Esophagus squamous epithelium (tissue), 5 donors: ENCODE data around the gene POLR3GL. TPM values are rescaled to one million over a fixed set of nuclear protein-coding genes. Genes with fewer than 3 reads are reported as not detected.
"Not testable (repeated sequence)": the region's sequence is repeated elsewhere in the genome, so short reads cannot be mapped to it uniquely, and the experiment has no call there.

ENCODE experiments used
- DNase-seq: peaks from one replicate; lab custom pipeline; 2025; lab: John Stamatoyannopoulos, UW
- H3K27ac ChIP-seq, 4 donors: fragments of 200-600 bp; sonication (generic); one replicate each; pipeline ENCODE4 v1.5.1; 2016 to 2019; ENCODE audit warnings: mild to moderate bottlenecking in 1 of 4
- H3K27me3 ChIP-seq, 4 donors: fragments of 200-600 bp; sonication (generic); 1 replicate in 3 of 4; 2 replicates in 1 of 4; pipeline versions ENCODE4 v1.5.1 to v1.6.0; 2017 to 2021; ENCODE audit warnings: antibody characterized with exemption in 1 of 4
- H3K36me3 ChIP-seq, 3 donors: fragments of 200-600 bp; sonication (generic); one replicate each; pipeline ENCODE4 v1.5.1; 2016 to 2019
- H3K4me1 ChIP-seq, 3 donors: fragments of 200-600 bp; sonication (generic); one replicate each; pipeline ENCODE4 v1.5.1; 2017 to 2019
- H3K4me3 ChIP-seq, 4 donors: fragments of 200-600 bp; sonication (generic); 1 replicate in 3 of 4; 2 replicates in 1 of 4; pipeline ENCODE4 v1.5.1; 2016 to 2019; ENCODE audit warnings: mild to moderate bottlenecking in 2 of 4, moderate library complexity in 1 of 4
- H3K9me3 ChIP-seq, 3 donors: fragments of 200-600 bp; sonication (generic); one replicate each; pipeline ENCODE4 v1.5.1; 2016 to 2019
- CTCF ChIP-seq, 6 experiments: fragments of 450-650 bp in 4 of 6; fragments of 200-600 bp in 2 of 6; sonication (generic) in 2 of 6; IDR thresholded peaks; one replicate each; pipeline ENCODE4 v1.5.1; 2016 to 2019; ENCODE audit warnings: antibody characterized with exemption in 6 of 6, mild to moderate bottlenecking in 4 of 6, moderate library complexity in 4 of 6
- POLR2A ChIP-seq, 4 donors: fragments of 450-650 bp; IDR thresholded peaks; one replicate each; pipeline ENCODE4 v1.6.1; 2017; ENCODE audit warnings: antibody characterized with exemption in 4 of 4, mild to moderate bottlenecking in 4 of 4, moderate library complexity in 3 of 4
- WGBS, 2 donors: methylation state at CpG; one replicate each; pipeline ENCODE4 v1.1.5; 2018; 5-methylcytosine and 5-hydroxymethylcytosine counted together
- intact Hi-C: fragments of 100-400 bp; cut with DNase I; formaldehyde crosslinking; loops from one replicate; pipeline ENCODE4 v1.15.0; 2022
- total RNA-seq, 4 donors: library from RNA; depleted of rRNA; stranded (reverse); fragments of >200 nt; gene quantifications; one replicate each; pipeline ENCODE4 v1.1.0, GENCODE V29; 2016
- donor health status: DM: yes; HTN: yes; CAD: no.

Gene POLR3GL
- total RNA-seq, 4 donors from 2014 or later = 2.9 to 15.9 (median 9.8) TPM

GRCh38 chr1:145918992-145919939, 45.2 kb upstream of the POLR3GL start:
- Histone ChIP-seq H3K27me3 (no peaks in the 10 kb centered on the region), H3K4me1 (peaks cover 12 to 34% (median 20%) of the 10 kb centered on the region in 3 donors), H3K36me3 (peaks cover 0 to 59% (median 8%) of the 10 kb centered on the region in 3 donors), H3K4me3 (peak overlapping the region; percentile 52 to 91 (median 85)), H3K27ac (peak overlapping the region; percentile 81 to 93 (median 92)), H3K9me3 (no peaks in the 10 kb centered on the region)
- 2 to 4% methylated on average over 7 to 24 of the region's 33 CpGs for WGBS, 2 donors
- intact Hi-C loops = loop anchor here (5.0 kb wide), 1 partner anchor 43 kb away; the partner anchor contains the start of genes ANKRD34A and POLR3GL
- TF ChIP-seq CTCF (IDR thresholded peaks at IDR 0.05) (no peak), POLR2A (IDR thresholded peaks at IDR 0.05) (no peak)
- no peak for DNase-seq

GRCh38 chr1:145920297-145920696, 44.2 kb upstream of the POLR3GL start:
- H3K4me3 ChIP-seq, H3K9me3 ChIP-seq, DNase-seq, intact Hi-C loops, H3K27me3 ChIP-seq, H3K27ac ChIP-seq: not testable (repeated sequence)
- H3K36me3 ChIP-seq = peaks cover 0 to 54% (median 8%) of the 10 kb centered on the region in 3 donors
- peaks cover 12 to 34% (median 20%) of the 10 kb centered on the region in 3 donors for H3K4me1 ChIP-seq
- 76 to 84% methylated on average over 2 to 3 of the region's 4 CpGs for WGBS, 2 donors

GRCh38 chr1:145922266-145922665, 42.2 kb upstream of the POLR3GL start:
- H3K27me3 ChIP-seq = no peaks in the 10 kb centered on the region

GRCh38 chr1:145926686-145927062, 37.8 kb upstream of the POLR3GL start:
- H3K4me1 ChIP-seq = peaks cover 13 to 36% (median 13%) of the 10 kb centered on the region in 3 donors
- 4 to 7% methylated on average over 19 of the region's 19 CpGs for WGBS, 2 donors
- TF ChIP-seq POLR2A (IDR thresholded peaks at IDR 0.05) (no peak), CTCF (IDR thresholded peaks at IDR 0.05) (no peak)
- no peak for DNase-seq
- H3K27me3 ChIP-seq = no peaks in the 10 kb centered on the region
- no peaks in the 10 kb centered on the region for H3K9me3 ChIP-seq
- H3K27ac ChIP-seq = peak overlapping the region; percentile 90 to 99 (median 96)
- H3K36me3 ChIP-seq = peaks cover 0 to 43% (median 0%) of the 10 kb centered on the region in 3 donors
- peak overlapping the region; percentile 70 to 82 (median 72) for H3K4me3 ChIP-seq
- intact Hi-C loops = no loop called here

More at GRCh38 chr1:145922266-145922665, 42.2 kb upstream of the POLR3GL start:
- peaks cover 14 to 38% (median 24%) of the 10 kb centered on the region in 3 donors for H3K4me1 ChIP-seq
- TF ChIP-seq POLR2A (IDR thresholded peaks at IDR 0.05) (no peak), CTCF (IDR thresholded peaks at IDR 0.05) (no peak)
- H3K9me3 ChIP-seq = no peaks in the 10 kb centered on the region
- WGBS, 2 donors = 67 to 71% methylated on average over 2 of the region's 2 CpGs
- intact Hi-C loops = no loop called here
- no peak overlapping the region for H3K4me3 ChIP-seq
- no peak for DNase-seq
- no peak overlapping the region for H3K27ac ChIP-seq
- peaks cover 0 to 46% (median 0%) of the 10 kb centered on the region in 3 donors for H3K36me3 ChIP-seq

GRCh38 chr1:145927063-145927886, 37.2 kb upstream of the POLR3GL start, which contains the start of gene RBM8A:
Gene RBM8A, minus strand, starts transcription at chr1:145927484. Its CDS starts 58 bp downstream, at chr1:145927426.
- peak within 1 kb of the TSS; percentile 90 to 99 (median 96) for H3K27ac ChIP-seq
- WGBS, 2 donors = 0% methylated on average over 25 to 41 of the region's 41 CpGs

More at GRCh38 chr1:145927063-145927886, 37.2 kb upstream of the POLR3GL start, which contains the start of gene RBM8A:
- TF ChIP-seq CTCF (IDR thresholded peaks at IDR 0.05) (peak; percentile 56 to 79 (median 71)), POLR2A (IDR thresholded peaks at IDR 0.05) (peak in 3 of 4 donors; percentile 97 to 98 (median 97))
- H3K36me3 ChIP-seq = peaks cover 0 to 37% (median 0%) of the 10 kb centered on the region in 3 donors
- H3K4me3 ChIP-seq = peak within 1 kb of the TSS; percentile 70 to 82 (median 72)
- H3K27me3 ChIP-seq = no peaks in the 10 kb centered on the region
- DNase-seq = peak; percentile 86
- intact Hi-C loops = no loop called here
- no peaks in the 10 kb centered on the region for H3K9me3 ChIP-seq
- peaks cover 13 to 42% (median 13%) of the 10 kb centered on the region in 3 donors for H3K4me1 ChIP-seq
